GM19328 (cell line): ENCODE measurements around the gene ADIPOR2.

Experiments
- ATAC-seq: cut with Tn5 transposase; IDR thresholded peaks from one replicate; pipeline ENCODE4 v1.9.1; 2021; ENCODE audit warnings: mild to moderate bottlenecking, moderate library complexity; ENCODE audit not compliant: unreplicated experiment

ADIPOR2 gene, protein sequence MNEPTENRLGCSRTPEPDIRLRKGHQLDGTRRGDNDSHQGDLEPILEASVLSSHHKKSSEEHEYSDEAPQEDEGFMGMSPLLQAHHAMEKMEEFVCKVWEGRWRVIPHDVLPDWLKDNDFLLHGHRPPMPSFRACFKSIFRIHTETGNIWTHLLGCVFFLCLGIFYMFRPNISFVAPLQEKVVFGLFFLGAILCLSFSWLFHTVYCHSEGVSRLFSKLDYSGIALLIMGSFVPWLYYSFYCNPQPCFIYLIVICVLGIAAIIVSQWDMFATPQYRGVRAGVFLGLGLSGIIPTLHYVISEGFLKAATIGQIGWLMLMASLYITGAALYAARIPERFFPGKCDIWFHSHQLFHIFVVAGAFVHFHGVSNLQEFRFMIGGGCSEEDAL

DNA sequence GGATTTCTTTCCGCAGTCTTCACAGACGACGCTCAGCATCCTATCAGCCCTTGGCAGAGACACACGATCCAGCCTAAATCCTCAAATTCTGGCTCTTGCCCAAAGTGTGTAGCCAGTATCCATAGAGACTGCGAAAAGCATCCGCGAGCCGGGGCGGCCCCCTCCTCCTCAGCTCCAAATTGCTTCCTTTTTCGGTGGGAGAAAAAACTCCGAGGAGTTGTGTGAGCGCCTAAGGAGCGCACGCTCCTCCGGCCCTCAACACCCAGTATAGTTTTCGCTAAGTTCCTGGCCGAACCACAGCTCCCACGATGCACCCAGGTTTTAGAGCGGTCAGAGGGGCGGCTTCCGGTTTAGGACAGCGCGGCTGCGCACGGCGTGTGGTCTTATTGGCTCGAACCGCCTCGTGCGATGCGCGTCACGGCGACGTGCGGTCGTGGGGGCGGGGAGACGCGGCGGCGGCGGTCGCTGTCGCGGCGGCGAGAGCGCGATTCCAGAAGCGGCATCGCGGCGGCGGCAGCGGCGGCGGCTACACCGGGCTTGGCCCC lies at the start of gene ADIPOR2:
Gene ADIPOR2 (plus strand): TSS at position 493 of the 545 bp plus-strand sequence. CDS start 63,274 bp downstream, outside the sequence.
- ATAC-seq: peak; percentile 97

DNA sequence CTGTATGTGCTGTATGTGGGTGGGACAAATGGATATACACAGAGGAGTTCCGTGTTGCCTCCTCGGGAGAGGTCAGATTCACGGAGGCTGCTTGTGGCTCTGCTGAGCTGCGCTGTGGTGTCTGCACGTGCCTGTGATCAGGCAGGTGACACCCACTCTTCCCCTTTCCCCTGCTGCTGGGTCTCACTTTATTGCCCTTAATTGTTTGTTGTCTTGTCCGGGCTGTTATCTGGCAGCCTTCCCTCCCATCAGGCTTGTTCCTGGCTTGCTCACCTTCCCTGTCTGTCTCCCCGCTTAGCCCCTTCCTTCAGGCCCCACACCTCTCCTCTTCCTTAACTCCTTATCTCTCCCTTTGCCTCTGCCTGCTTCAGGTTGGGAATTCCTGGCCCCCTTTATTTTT lies 48.4 kb upstream of the ADIPOR2 start:
- no peak for ATAC-seq

DNA sequence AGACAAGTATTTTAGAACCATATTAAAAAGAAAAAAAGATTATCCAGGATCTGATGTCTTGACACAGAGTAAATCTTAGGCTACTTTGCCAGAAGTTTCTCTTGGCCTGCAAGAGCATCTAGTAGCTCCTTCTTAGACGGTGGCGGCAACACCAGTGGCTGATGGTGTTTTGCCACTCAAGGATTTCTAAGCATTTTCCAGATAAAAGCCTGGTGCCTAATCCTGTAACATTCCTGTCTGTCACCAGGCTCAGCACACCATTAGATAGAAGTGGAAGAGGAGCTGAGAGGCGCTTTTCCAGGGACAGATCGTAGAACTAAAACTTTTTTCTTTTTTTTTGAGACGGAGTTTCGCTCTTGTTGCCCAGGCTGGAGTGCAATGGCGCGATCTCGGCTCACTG lies 47.8 kb upstream of the ADIPOR2 start:
- ATAC-seq: no peak

GRCh38 chr12:1643905-1644533 lies 46.9 kb upstream of the ADIPOR2 start:
- no peak for ATAC-seq

DNA sequence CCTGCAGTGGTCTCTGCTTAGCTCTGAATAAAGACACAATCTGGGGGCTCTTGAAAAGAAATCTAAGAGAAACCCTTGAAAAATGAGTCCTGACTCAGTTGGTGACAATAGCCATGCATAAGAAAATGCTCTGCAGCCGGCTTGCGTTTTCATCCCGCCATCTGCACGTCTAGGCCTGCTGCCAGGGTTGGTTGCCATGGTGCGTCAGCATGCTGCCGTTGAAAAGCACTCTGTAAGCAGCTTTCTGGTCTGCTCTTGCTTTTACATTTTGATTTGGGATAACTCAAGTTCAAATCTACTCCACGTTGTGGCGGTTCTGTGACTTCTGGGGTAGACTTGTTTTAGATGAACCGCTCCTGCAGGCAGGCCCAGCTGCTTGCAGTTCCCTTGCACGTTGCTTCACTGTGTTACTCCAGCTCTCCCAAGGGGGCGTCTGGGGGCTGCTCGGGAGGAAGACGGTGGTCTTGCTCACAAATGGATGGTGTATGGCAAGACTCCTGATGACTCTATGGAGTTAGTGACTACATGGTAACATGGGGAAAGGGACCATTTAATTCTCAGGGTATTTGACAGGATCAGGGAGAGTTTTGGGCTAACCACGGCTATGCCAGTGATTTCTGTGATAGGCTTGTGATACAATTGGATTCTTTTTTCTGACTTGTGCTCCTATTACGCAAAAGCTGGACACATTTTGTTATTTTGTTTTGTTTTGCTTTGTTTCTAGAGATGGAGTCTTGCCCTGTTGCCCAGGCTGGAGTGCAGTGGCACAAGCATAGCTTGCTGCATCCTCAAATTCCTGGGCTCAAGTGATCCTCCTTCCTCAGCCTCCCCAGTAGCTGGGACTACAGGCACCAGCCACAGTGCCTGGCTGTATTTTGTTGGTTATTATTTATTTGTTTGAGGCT lies 46.1 kb upstream of the ADIPOR2 start:
- ATAC-seq: no peak

GRCh38 chr12:1645819-1646218 lies 45.1 kb upstream of the ADIPOR2 start:
- no peak for ATAC-seq

GRCh38 chr12:1646569-1647284 lies 44.1 kb upstream of the ADIPOR2 start:
- ATAC-seq: no peak

GRCh38 chr12:1647285-1647669 lies 43.6 kb upstream of the ADIPOR2 start:
- ATAC-seq: no peak

DNA sequence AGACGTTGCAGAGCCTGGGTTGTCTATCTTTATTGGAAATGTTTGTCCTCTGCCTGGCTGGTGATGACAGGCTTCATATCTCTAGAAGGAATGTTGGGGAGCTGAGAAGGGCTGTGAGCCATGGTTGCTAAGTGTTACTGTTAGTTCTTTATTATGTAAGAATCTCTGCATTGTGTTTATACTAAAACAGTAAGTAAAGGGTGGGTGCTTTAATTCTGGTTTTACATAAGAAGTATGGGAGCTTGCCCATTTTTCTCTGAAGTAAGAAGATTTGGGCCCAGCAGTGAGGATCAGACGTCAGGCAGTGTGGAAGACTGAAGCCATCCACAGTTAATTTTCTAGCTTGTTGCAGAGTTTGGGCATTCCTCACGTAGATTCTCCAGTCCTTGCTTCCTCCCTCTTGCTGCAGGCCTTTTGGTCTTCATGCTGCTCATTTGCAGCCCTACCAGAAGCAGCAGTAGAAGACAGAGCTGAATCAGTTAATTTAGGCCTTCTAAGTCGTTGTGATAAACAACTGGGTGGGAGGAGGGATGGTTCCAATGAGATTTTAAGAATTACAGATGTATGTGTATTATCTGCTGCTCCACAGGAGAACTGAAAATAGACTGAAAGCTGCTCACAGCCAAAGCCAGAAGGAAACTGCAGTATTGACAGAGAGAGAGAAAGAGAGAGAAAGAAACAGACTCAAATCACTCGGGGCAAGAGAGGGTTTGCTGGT lies 40.5 kb upstream of the ADIPOR2 start:
- ATAC-seq: no peak

GRCh38 chr12:1650978-1651361 lies 39.9 kb upstream of the ADIPOR2 start:
- ATAC-seq: no peak

- ATAC-seq: no peak
Measured at GRCh38 chr12:1651946-1652345, 38.9 kb upstream of the ADIPOR2 start.

GRCh38 chr12:1655225-1655788 lies 35.6 kb upstream of the ADIPOR2 start:
- ATAC-seq: no peak

- no peak for ATAC-seq
Measured at GRCh38 chr12:1656902-1657301, 34.0 kb upstream of the ADIPOR2 start.

GRCh38 chr12:1657688-1658087 lies 33.2 kb upstream of the ADIPOR2 start:
- ATAC-seq: no peak

DNA sequence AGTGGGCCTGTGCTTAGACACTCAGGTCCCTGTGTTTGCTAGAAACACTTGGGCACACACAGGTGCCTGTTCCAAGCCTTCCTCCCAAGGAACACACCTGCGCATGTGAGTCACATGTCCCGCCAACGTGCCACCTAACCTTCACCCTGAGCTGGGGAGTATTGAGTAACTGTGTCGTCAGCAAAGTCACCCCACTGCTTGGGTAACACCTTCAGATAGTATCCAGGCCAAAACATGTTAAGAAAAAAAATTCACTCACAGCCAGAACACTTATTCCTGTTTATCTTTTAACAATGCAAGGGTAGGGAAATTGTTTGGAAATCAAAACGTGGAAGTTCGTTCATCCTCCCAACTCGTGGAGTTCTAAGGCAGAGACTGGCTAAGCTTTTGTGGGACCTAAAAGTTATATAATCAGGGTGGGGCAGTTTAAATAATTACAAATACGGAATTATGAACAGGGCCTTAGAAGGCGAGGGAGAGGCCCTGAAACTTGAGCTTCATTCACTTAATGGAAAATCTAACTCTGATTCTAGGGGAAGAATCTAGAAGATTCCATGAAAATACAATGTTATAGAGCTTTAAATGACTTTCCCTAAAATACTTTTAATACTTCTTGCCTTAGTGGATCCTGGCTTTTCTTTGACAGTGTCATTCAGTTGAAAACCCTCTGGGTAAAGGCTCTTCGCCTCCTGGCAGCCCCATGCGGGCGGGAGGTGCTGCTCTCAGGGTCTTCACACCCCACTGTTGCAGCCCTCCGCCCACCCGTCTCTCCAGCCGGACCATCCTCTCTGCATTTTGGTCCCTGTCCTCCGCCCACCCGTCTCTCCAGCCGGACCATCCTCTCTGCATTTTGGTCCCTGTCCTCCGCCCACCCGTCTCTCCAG lies 30.3 kb upstream of the ADIPOR2 start:
- ATAC-seq: no peak

DNA sequence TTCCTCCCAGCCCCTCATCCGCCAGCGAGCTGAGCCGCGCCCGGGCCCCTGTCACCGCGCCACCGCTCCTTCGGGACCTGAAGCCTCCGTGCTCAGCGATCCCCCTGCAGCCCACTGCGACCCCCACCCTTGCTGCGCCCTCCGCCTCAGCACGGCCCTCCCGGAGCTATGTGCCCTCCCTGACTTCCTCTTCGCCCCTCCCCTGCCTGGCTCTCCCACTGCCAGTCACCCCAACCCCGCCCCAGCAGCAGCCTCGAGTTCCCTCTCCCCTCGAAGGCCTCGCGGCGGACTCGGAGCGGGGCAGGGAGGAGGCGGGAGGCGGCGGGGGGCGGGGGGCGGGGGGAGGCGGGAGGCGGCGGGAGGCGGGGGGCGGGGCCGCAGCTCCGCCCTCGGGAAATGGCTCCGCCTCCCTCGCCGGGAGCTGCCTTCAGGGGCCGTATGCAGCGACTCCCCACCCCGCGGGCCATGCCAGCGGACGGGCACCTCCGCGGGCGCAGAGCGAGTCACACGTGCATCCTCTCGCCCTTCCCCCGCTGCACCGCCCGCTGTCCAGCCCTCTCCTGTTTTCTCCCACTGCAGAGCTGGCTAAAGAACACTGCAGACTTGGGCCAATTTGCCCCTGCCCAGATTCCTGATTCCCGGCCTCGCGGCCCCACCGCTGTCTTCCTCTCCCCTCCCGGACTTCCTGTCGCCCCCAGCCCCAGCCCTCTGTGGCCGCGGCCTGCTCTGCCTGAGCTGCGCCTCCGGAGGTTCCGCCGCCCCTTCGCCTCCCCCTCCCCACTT lies 29.1 kb upstream of the ADIPOR2 start:
- ATAC-seq: peak; percentile 67

- ATAC-seq: no peak
Measured at GRCh38 chr12:1662761-1663439, 28.0 kb upstream of the ADIPOR2 start.
